H1 (cell line): ENCODE data around the gene RRM2.

Experiments
- EZH2 ChIP-seq: fragments of 200-600 bp; sonication (generic); IDR thresholded peaks from 2 replicates; pipeline ENCODE4 v1.7.1; 2012; ENCODE audit warnings: low read depth, mild to moderate bottlenecking, moderate library complexity, low read length, inconsistent platforms; ENCODE audit not compliant: severe bottlenecking
- KDM1A ChIP-seq: fragments of 200-600, 300-600 bp; sonication (generic); IDR thresholded peaks from 2 replicates; pipeline ENCODE4 v1.7.1; 2016; ENCODE audit warnings: mild to moderate bottlenecking, low read length, borderline replicate concordance
- POLR2A ChIP-seq, 2 experiments: IDR thresholded peaks; 1 replicate in 1 of 2; 2 replicates in 1 of 2; pipeline ENCODE4 v1.6.1; 2011; ENCODE audit warnings: low read depth in 2 of 2, low read length in 2 of 2, mild to moderate bottlenecking in 2 of 2; ENCODE audit errors: control extremely low read depth in 1 of 2

DNA sequence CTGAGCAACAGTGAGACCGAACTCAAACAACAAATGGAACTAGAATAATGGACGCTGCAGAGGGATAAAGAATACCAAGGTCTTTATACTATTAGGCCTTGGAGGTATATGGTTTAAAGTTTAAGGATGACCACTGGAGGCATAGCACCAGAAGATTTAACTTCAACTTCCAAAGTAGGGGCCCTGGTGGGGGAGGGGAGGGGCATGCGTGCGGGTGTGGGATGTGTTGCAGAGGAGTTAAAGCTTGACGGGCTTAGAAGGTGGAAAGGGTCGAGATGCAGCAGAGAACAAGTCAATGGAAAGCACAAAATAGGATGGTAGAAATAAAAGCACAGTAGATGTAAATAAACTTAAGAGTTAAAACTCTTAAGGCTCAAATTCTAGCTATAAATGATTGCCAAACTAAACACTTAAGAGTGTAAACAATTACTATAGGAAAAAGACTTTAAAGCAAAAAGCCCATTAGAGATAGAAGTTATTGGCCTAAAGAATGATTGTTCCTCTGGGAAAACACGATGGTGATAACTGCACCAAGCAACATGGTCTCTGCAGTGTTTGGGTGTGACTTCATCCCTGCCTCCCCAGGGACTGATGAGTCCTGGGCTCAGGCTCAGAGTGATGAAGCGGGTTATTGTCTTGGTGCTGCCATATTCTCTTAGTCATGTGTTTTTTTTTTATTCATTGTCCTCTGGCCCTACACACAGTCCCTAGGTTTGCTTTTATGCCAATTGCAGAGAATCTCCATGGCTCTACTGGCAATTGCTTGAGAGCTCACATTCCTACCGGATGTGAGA, 13.0 kb downstream of the RRM2 start:
- no peak for TF ChIP-seq EZH2
- no peak; a peak in 1 of 3 replicates for TF ChIP-seq POLR2A (IDR thresholded peaks at IDR 0.05; ENCODE audit: control extremely low read depth in 1 of 2, low read depth in 2 of 2, low read length in 2 of 2)
- no peak for TF ChIP-seq KDM1A
